K562 (cell line): Measurements from ENCODE around the gene FXYD3. TPM values are rescaled to one million over a fixed set of nuclear protein-coding genes. Genes with fewer than 3 reads are reported as not detected.

Experiments used
- ATF1 ChIP-seq, 2 experiments: fragments of 450-650 bp in 1 of 2; IDR thresholded peaks; 2 replicates each; pipeline ENCODE4 v1.6.1; 2016; ENCODE audit warnings: missing compliant biosample characterization in 1 of 2, missing genetic modification characterization in 1 of 2
- DLX4 ChIP-seq: fragments of 250-450 bp; sonication (Bioruptor Pico); IDR thresholded peaks from 2 replicates; pipeline ENCODE4 v1.6.1; 2021; ENCODE audit warnings: mild to moderate bottlenecking
- ETV5 ChIP-seq: sonication (generic); formaldehyde crosslinking; IDR thresholded peaks from 2 replicates; pipeline ENCODE4 v1.4.0; 2020; ENCODE audit warnings: low read depth, mild to moderate bottlenecking, missing genetic modification reagents
- HINFP ChIP-seq: fragments of 450-650 bp; conservative IDR thresholded peaks from 2 replicates; pipeline ENCODE4 v1.6.1; 2016; ENCODE audit warnings: missing genetic modification characterization, low read depth, mild to moderate bottlenecking, control low read depth, missing compliant biosample characterization
- KDM2B ChIP-seq: fragments of 250-450 bp; sonication (Bioruptor Pico); IDR thresholded peaks from 2 replicates; pipeline ENCODE4 v1.8.0; 2021; ENCODE audit warnings: mild to moderate bottlenecking, moderate library complexity
- MLLT1 ChIP-seq, 2 experiments: fragments of 450-650 bp; IDR thresholded peaks; 2 replicates each; pipeline ENCODE4 v1.6.1; 2016
- MTA1 ChIP-seq: fragments of 450-650 bp; IDR thresholded peaks from 2 replicates; pipeline ENCODE4 v1.6.1; 2017; ENCODE audit warnings: borderline replicate concordance
- RBM22 ChIP-seq: fragments of 200-400 bp; formaldehyde crosslinking; IDR thresholded peaks from 2 replicates; pipeline ENCODE4 v1.6.1; 2018; ENCODE audit warnings: low read length, low read depth; ENCODE audit not compliant: poor library complexity, severe bottlenecking
- RBM34 ChIP-seq: fragments of 200-400 bp; formaldehyde crosslinking; IDR thresholded peaks from 2 replicates; pipeline ENCODE4 v1.6.1; 2018; ENCODE audit warnings: low read length, borderline replicate concordance; ENCODE audit not compliant: insufficient read depth
- SAFB2 ChIP-seq: fragments of 200-400 bp; formaldehyde crosslinking; IDR thresholded peaks from 2 replicates; pipeline ENCODE4 v1.6.1; 2018; ENCODE audit warnings: borderline replicate concordance, low read length, low read depth, moderate library complexity; ENCODE audit not compliant: severe bottlenecking
- TBL1XR1 ChIP-seq, 2 experiments: IDR thresholded peaks; 2 replicates each; pipeline ENCODE4 v1.6.1; 2012; ENCODE audit warnings: improper control_type of control experiment in 2 of 2, low read length in 2 of 2, mild to moderate bottlenecking in 1 of 2
- U2AF1 ChIP-seq: fragments of 200-400 bp; formaldehyde crosslinking; optimal IDR thresholded peaks from 2 replicates; pipeline ENCODE3; 2017; ENCODE audit warnings: mild to moderate bottlenecking, low read depth, low read length, moderate library complexity
- ZNF197 ChIP-seq: fragments of 200-800 bp; sonication (Bioruptor generic); IDR thresholded peaks from 2 replicates; pipeline ENCODE4 v1.6.1; 2016; ENCODE audit warnings: low read depth, missing genetic modification characterization, missing compliant biosample characterization
- ZNF311 ChIP-seq: fragments of 250-450 bp; sonication (Bioruptor Pico); IDR thresholded peaks from 2 replicates; pipeline ENCODE4 v1.4.0; 2020; ENCODE audit warnings: mild to moderate bottlenecking, moderate library complexity
- ZNF407 ChIP-seq: fragments of 450-650 bp; IDR thresholded peaks from 2 replicates; pipeline ENCODE4 v1.6.1; 2016; ENCODE audit warnings: low read depth
- polyA plus RNA-seq, 8 experiments: library from polyadenylated mRNA; depleted of rRNA in 4 of 8; stranded (reverse) in 5 of 8; unstranded in 3 of 8; fragments of >200 nt; fragmentation: Nextera tagmentation in 2 of 8; fragmentation: Illumina TruSeq in 1 of 8; extraction: Ambion mirVana in 2 of 8; extraction: Trizol in 1 of 8; gene quantifications; 2 replicates each; pipeline versions ENCODE4 v1.2.1 to v1.2.3, GENCODE V29; 2011 to 2014; ENCODE audit warnings: inconsistent platforms in 1 of 8, missing spikeins in 1 of 8
- total RNA-seq, 7 experiments: library from RNA; depleted of rRNA in 6 of 7; stranded (reverse); fragments of >200 nt in 6 of 7; fragmentation: Illumina TruSeq in 2 of 7; extraction: Trizol in 2 of 7; gene quantifications; 2 replicates each; pipeline versions ENCODE4 v1.2.1 to v1.2.3, GENCODE V29; 2011 to 2021; ENCODE audit warnings: low replicate concordance in 1 of 7

Gene FXYD3
- total and polyA plus RNA-seq, 9 of the 15 experiments (the other 6 are each of a cell fraction or from before 2014, with no cell fraction given), result 0.24 TPM; not detected in 8

- TF ChIP-seq HINFP (tag) (peak; percentile 58), ATF1 (CRISPR knock-in tag; IDR thresholded peaks at IDR 0.05) (no peak), ATF1 (tag; IDR thresholded peaks at IDR 0.05) (no peak), ETV5 (no peak), KDM2B (CRISPR knock-in tag) (no peak), U2AF1 (no peak), SAFB2 (no peak), RBM22 (no peak), MTA1 (peak; percentile 70; the same call in 1 of the 2 replicates), ZNF197 (no peak), DLX4 (CRISPR knock-in tag) (no peak), MLLT1 (IDR thresholded peaks at IDR 0.05) (0 out of 4 replicates have a peak, but pooled peaks of 1 of the 2 experiments have one; percentile 26), ZNF311 (CRISPR knock-in tag) (no peak), TBL1XR1 (IDR thresholded peaks at IDR 0.05; ENCODE audit: low read length in 2 of 2) (no peak), RBM34 (no peak), ZNF407 (0 out of 2 replicates have a peak, but pooled peaks have one; percentile 26)
Measured at GRCh38 chr19:35095667-35096368, 19.8 kb upstream of the FXYD3 start (continued).
